Middle frontal gyrus (tissue), 1 donor: Measurements from ENCODE around the gene BTG1.
"Not testable (repeated sequence)": the region's sequence is repeated elsewhere in the genome, so short reads cannot be mapped to it uniquely, and the experiment has no call there.

Experiments
- DNase-seq: peaks from one replicate; pipeline ENCODE4 v3.0.0-alpha.2; 2015; ENCODE audit warnings: low spot score; ENCODE audit errors: extremely low spot score

Gene BTG1

GRCh38 chr12:92149563-92149962 is 3.9 kb upstream of the BTG1 start:
- no peak for DNase-seq

- no peak for DNase-seq
Measured at GRCh38 chr12:92147491-92147890, 1.8 kb upstream of the BTG1 start.

- DNase-seq = no peak
Measured at GRCh38 chr12:92146497-92147224, 1.0 kb upstream of the BTG1 start.

- no peak for DNase-seq
Measured at GRCh38 chr12:92145481-92145730, 240 bp downstream of the BTG1 start.

GRCh38 chr12:92144631-92145480 is 790 bp downstream of the BTG1 start:
- DNase-seq = no peak

- no peak for DNase-seq
Measured at GRCh38 chr12:92143686-92144630, 1.7 kb downstream of the BTG1 start.

- DNase-seq = no peak
Measured at GRCh38 chr12:92143258-92143657, 2.4 kb downstream of the BTG1 start.

- DNase-seq = no peak
Measured at GRCh38 chr12:92142251-92142926, 3.3 kb downstream of the BTG1 start.

GRCh38 chr12:92141591-92142121 is 4.0 kb downstream of the BTG1 start:
- DNase-seq = no peak

GRCh38 chr12:92140896-92141536 is 4.6 kb downstream of the BTG1 start:
- no peak for DNase-seq

GRCh38 chr12:92140156-92140555 is 5.5 kb downstream of the BTG1 start:
- DNase-seq = no peak

GRCh38 chr12:92139634-92140150 is 6.0 kb downstream of the BTG1 start:
- DNase-seq = no peak

- no peak for DNase-seq
Measured at GRCh38 chr12:92138626-92139025, 7.0 kb downstream of the BTG1 start.

- no peak for DNase-seq
Measured at GRCh38 chr12:92138144-92138543, 7.5 kb downstream of the BTG1 start.

- no peak for DNase-seq
Measured at GRCh38 chr12:92136965-92137721, 8.5 kb downstream of the BTG1 start.

- no peak for DNase-seq
Measured at GRCh38 chr12:92136026-92136730, 9.5 kb downstream of the BTG1 start.

GRCh38 chr12:92135541-92135940 is 10.1 kb downstream of the BTG1 start:
- not testable (repeated sequence) for DNase-seq

GRCh38 chr12:92134638-92135274 is 10.9 kb downstream of the BTG1 start:
- no peak for DNase-seq
